Stimulated activated CD8-positive, alpha-beta memory T cell treated with anti-CD3 and anti-CD28 coated beads, Interleukin-4, amount 100 ng/mL, for 1 hour (primary cell): ENCODE measurements around the gene KCNAB3.
"Not testable (repeated sequence)": the region's sequence is repeated elsewhere in the genome, so short reads cannot be mapped to it uniquely, and the experiment has no call there.

Experiments used
- DNase-seq, 2 donors: peaks; one replicate each; pipeline ENCODE4 v3.0.0-alpha.2; 2020; ENCODE audit warnings: low read depth in 2 of 2, low spot score in 1 of 2

The KCNAB3 gene

GRCh38 chr17:7929158-7930023 is at the start of gene KCNAB3:
Gene KCNAB3 (minus strand): TSS chr17:7929856. CDS start chr17:7929435, 421 bp downstream.
- DNase-seq = no peak

GRCh38 chr17:7977805-7978204 is 48.1 kb upstream of the KCNAB3 start:
- DNase-seq = no peak

- no peak for DNase-seq
Observed at GRCh38 chr17:7977039-7977438, 47.4 kb upstream of the KCNAB3 start.

- DNase-seq = no peak
Observed at GRCh38 chr17:7974638-7975131, 45.0 kb upstream of the KCNAB3 start.

- no peak for DNase-seq
Observed at GRCh38 chr17:7972131-7972785, 42.6 kb upstream of the KCNAB3 start.

GRCh38 chr17:7971651-7972050 is 42.0 kb upstream of the KCNAB3 start:
- DNase-seq = no peak

- no peak for DNase-seq
Observed at GRCh38 chr17:7969433-7969832, 39.8 kb upstream of the KCNAB3 start.

GRCh38 chr17:7967751-7968150 is 38.1 kb upstream of the KCNAB3 start:
- DNase-seq = no peak

GRCh38 chr17:7961421-7961820 is 31.8 kb upstream of the KCNAB3 start:
- no peak for DNase-seq

- DNase-seq = no peak
Observed at GRCh38 chr17:7959503-7960253, 30.0 kb upstream of the KCNAB3 start.

GRCh38 chr17:7956228-7956965 is 26.7 kb upstream of the KCNAB3 start:
- no peak for DNase-seq

- no peak for DNase-seq
Observed at GRCh38 chr17:7955414-7956227, 26.0 kb upstream of the KCNAB3 start.

GRCh38 chr17:7953266-7953665 is 23.6 kb upstream of the KCNAB3 start:
- DNase-seq = not testable (repeated sequence)

GRCh38 chr17:7951143-7951792 is 21.6 kb upstream of the KCNAB3 start:
- DNase-seq = no peak

- no peak for DNase-seq
Observed at GRCh38 chr17:7950578-7950977, 20.9 kb upstream of the KCNAB3 start.

GRCh38 chr17:7947651-7948050 is 18.0 kb upstream of the KCNAB3 start:
- no peak for DNase-seq

- no peak for DNase-seq
Observed at GRCh38 chr17:7946441-7946840, 16.8 kb upstream of the KCNAB3 start.

- no peak for DNase-seq
Observed at GRCh38 chr17:7945651-7946050, 16.0 kb upstream of the KCNAB3 start.

- DNase-seq = no peak
Observed at GRCh38 chr17:7944326-7944725, 14.7 kb upstream of the KCNAB3 start.

- DNase-seq = no peak
Observed at GRCh38 chr17:7943291-7943690, 13.6 kb upstream of the KCNAB3 start.
